Astrocyte of the spinal cord (primary cell): ENCODE results near the gene LRRC23.
A peak's percentile ranks its signal among the peaks of the same experiment; 100 is the strongest.

Source experiments
- DNase-seq: peaks from one replicate; pipeline ENCODE4 v3.0.0; 2011; ENCODE audit warnings: low read depth, low spot score
- H3K4me3 ChIP-seq: 2 replicates; pipeline ENCODE4 v1.5.1; 2011; ENCODE audit warnings: low read depth, mild to moderate bottlenecking, low read length, moderate library complexity
- in situ Hi-C: cut with HindIII; loops from 2 replicates; pipeline ENCODE4 v1.10.0; 2017; ENCODE audit warnings: low sequenced_read_pairs
- TF ChIP-seq, protein P1 (sequence below): IDR thresholded peaks from 2 replicates; pipeline ENCODE4 v1.5.1; 2012; ENCODE audit warnings: low read depth, mild to moderate bottlenecking, low read length, inconsistent platforms

LRRC23 gene

DNA sequence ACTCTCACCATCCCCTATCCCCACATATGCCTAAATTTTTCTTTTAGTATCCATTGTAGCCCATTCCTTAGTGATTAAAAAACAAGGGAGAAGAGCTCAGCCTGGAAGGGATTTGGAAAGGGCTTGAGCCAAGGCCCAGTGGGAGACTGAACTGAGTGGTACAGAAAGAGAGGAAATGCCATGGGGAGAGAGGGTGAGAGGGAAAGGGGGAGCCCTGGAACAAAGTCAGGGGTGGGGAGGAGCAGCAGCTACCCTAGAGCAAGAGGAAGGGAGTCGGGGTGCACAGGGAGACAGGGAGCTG, 20.6 kb downstream of the LRRC23 start:
- no peak overlapping the region for H3K4me3 ChIP-seq
- DNase-seq = peak; percentile 74
- TF ChIP-seq, protein P1, sequence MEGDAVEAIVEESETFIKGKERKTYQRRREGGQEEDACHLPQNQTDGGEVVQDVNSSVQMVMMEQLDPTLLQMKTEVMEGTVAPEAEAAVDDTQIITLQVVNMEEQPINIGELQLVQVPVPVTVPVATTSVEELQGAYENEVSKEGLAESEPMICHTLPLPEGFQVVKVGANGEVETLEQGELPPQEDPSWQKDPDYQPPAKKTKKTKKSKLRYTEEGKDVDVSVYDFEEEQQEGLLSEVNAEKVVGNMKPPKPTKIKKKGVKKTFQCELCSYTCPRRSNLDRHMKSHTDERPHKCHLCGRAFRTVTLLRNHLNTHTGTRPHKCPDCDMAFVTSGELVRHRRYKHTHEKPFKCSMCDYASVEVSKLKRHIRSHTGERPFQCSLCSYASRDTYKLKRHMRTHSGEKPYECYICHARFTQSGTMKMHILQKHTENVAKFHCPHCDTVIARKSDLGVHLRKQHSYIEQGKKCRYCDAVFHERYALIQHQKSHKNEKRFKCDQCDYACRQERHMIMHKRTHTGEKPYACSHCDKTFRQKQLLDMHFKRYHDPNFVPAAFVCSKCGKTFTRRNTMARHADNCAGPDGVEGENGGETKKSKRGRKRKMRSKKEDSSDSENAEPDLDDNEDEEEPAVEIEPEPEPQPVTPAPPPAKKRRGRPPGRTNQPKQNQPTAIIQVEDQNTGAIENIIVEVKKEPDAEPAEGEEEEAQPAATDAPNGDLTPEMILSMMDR = no peak
- in situ Hi-C loops = no loop called here

DNA sequence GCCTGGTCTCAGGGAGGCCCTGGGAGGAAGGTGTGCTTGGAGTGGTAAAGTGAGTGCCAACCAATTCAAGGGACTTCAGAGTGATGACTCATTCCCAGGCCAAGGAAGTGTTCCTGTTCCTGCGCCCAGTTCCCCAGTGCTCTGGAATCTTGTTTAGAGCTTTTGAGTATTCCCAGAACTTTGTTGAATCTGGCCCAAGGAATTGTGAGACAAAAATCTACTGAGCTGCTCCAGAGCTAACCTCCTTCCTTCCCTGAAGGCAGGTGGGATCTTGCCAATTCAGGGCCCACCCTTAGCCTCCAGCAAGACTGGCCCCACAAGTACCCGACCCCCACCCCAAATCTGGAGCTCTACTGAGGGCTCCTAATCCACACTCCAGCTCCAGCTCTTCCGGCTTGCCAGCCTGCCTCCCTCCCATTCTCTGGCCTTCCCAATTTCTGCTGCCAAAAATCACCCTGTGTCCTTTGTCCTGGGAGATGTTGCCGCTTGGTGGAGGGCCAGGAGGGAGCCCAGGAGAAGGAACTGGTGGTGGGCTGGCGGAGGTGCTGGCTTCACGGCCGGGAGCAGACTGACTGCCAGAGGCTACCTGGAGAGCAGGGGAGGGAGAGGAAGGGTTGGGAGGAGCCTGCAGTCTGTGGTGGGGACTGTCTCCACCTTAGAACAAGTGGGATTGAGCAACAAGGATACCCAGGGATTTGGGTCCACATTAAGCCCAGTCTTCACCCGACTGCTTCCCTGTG, 21.1 kb downstream of the LRRC23 start:
- peak overlapping the region; percentile 92 for H3K4me3 ChIP-seq
- TF ChIP-seq, protein P1 = no peak
- in situ Hi-C loops = no loop called here
- DNase-seq = peak; percentile 89

DNA sequence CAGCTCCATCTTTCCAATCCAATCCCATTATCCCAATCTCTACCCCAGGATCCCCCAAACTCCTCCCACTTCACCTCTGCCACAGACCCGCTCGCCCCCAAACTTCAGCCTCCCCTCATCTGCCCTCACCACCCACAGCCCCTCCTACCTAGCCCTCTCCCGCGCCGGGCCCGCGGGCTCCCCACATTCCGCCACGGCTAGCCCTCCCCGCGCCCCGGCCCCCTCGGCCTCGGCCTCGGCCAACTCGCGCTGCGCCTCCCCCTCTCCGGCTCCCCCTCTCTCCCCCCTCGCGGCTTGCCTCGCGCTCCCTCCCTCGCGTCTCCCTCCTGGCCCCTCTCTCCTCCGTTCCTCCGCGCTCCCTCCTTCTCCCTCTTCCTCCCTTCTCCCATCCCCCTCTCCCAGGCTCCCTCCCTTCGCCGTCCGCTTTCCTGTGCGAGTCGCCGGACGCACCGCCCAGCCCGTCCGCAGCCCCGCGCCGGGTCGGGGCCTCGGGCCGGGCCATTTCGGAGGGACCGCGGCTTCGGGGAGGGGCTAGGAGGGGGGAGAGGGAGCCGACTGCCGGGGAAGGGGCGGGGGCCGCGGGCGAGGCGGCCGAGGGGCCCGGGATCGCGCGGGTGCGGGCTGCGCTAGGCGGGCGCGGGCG, 22.9 kb downstream of the LRRC23 start, which contains the start of gene ATN1:
TSS of gene ATN1 (plus strand) at position 581 of the 643 bp plus-strand sequence. CDS start 6,043 bp downstream, outside the sequence.
- peak within 1 kb of the TSS; percentile 92 for H3K4me3 ChIP-seq
- peak; percentile 82 for DNase-seq
- in situ Hi-C loops = no loop called here
- TF ChIP-seq, protein P1 = no peak

DNA sequence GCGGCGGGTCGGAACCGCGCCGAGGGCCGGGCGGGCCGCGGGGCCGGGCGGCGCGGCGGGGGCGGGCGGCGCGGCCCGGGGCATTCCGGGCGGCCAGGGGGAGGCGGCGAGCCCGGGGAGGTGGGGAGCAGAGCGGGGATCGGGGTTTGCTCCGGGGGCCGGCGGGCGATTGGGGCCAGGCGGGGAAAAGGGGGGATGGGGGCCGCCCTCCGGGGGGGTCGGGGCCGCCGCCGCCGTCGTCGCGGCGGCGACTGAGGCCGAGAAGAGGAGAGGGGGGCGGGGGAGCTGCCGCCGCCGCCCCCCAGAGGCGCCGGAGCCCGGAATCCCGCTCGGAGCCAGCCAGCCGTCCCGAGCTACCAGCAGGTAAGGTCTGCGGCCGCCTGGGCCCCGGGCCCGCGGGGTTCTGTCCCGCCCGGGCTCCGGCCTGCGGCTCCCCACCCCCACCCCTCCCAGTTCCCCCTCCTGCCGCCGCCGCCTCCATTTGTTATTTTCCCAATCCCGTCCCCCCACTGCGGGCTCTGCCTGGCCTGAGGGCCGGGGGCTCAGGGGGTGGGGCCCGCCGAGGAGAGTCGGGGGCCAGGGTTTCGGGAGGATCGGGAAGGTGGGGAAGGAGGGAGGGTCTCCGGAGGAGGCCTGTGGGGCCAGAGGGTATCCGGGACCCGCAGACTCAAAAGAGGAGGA, 23.5 kb downstream of the LRRC23 start:
- TF ChIP-seq, protein P1 = no peak
- DNase-seq = no peak
- peak overlapping the region; percentile 92 for H3K4me3 ChIP-seq
- in situ Hi-C loops = no loop called here

DNA sequence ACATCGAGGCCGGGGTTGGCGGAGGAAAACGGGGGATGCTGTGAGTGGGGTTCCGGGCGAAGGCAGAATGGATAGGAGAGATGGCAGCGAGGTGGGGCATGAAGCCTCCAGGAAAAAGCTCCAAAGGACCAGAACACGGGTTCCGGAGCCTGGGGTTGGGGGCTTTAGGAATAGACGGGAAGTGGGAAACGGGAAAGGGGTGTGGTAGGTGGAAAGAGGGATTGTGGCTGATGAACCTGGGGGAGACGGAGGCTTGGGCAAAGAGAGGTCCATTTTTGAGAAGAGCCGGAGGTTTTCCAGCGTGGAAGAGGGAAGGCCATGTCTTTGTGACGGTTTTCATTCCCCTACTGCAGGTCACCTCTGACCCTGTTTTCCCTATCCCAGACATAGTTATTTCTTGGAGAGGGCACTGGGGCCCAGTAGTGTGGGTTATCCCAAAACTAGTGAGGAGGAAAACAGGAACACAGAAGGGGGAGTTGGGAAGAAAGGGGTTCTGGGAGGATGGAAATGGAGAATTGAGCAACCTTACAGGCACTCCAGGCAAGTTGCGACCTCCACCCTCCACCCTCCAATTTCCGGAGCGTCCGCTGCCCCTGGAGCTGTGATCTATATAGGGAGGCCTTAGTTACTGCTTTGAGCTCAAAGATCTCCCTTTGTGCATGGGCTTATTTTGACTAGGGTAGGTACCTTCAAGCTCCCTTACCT, 24.2 kb downstream of the LRRC23 start:
- in situ Hi-C loops = no loop called here
- H3K4me3 ChIP-seq = peak overlapping the region; percentile 92
- DNase-seq = no peak
- TF ChIP-seq, protein P1 = no peak
